ENCODE measurements around the gene RNF144A. TPM values are rescaled to one million over a fixed set of nuclear protein-coding genes. Genes with fewer than 3 reads are reported as not detected.

The RNF144A gene
- total and polyA plus RNA-seq, 12 donors, result 13.0 to 103 (median 42.3) TPM

DNA sequence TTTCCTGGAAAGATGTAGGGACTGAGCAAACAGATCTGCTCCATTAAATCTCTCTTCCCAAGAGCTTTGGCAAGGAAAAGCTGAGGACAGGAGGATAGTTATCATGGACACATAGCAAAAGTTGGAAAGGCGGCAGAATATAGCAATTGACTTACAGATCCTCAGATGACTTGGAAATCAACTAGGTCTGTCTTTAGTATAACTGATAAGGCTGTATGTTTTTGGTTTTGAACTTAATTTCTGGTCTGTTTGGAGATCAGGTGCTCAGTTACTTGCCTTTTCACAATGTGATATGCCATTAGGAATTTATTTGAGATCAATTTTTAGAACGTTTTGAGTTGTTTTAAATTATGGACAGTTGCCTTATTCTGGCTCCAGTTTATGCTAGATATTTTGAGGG is 31.7 kb upstream of the RNF144A start:
- 85 to 88% (median 86%) methylated on average over 2 of the region's 2 CpGs for WGBS, 4 donors
- Histone ChIP-seq H3K27ac (no peak overlapping the region), H3K4me3 (no peak overlapping the region), H3K9me3 (replicated peaks in 1 of 3) (no peaks in the 10 kb centered on the region), H3K36me3 (replicated peaks in 1 of 2) (no peaks in the 10 kb centered on the region), H3K27me3 (no peaks in the 10 kb centered on the region), H3K4me1 (replicated peaks in 1 of 2) (no peaks in the 10 kb centered on the region)
- TF ChIP-seq, protein P1, sequence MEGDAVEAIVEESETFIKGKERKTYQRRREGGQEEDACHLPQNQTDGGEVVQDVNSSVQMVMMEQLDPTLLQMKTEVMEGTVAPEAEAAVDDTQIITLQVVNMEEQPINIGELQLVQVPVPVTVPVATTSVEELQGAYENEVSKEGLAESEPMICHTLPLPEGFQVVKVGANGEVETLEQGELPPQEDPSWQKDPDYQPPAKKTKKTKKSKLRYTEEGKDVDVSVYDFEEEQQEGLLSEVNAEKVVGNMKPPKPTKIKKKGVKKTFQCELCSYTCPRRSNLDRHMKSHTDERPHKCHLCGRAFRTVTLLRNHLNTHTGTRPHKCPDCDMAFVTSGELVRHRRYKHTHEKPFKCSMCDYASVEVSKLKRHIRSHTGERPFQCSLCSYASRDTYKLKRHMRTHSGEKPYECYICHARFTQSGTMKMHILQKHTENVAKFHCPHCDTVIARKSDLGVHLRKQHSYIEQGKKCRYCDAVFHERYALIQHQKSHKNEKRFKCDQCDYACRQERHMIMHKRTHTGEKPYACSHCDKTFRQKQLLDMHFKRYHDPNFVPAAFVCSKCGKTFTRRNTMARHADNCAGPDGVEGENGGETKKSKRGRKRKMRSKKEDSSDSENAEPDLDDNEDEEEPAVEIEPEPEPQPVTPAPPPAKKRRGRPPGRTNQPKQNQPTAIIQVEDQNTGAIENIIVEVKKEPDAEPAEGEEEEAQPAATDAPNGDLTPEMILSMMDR (IDR thresholded peaks at IDR 0.05), result no peak
- no peak for TF ChIP-seq POLR2A (IDR thresholded peaks at IDR 0.05)
- intact Hi-C loops (cut with DNase I), result no loop called here
- DNase-seq, result no peak

DNA sequence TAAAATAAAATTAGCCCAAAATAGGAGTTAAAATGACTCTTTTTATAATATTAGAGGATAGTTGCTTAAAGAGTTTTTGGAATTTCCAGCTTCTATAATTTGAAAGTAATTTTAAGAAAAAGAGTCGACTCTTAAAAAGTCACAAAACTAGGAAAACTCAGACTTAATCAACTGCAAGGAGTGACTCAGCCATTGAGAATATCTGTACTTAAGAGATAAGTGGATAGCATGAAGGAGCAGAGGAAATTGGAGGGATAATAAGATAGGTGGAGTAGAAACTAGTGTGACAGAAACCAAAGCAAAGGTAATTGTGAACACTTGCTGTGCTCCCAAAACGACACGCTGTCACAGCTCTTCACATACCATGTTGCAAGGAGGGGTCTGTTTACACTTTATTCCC is 31.2 kb upstream of the RNF144A start:
- no peak overlapping the region for H3K4me3 ChIP-seq
- H3K9me3 ChIP-seq (replicated peaks in 1 of 3), result no peaks in the 10 kb centered on the region
- H3K27me3 ChIP-seq, result no peaks in the 10 kb centered on the region
- no peaks in the 10 kb centered on the region for H3K4me1 ChIP-seq (replicated peaks in 1 of 2)
- intact Hi-C loops (cut with DNase I), result no loop called here
- no peak overlapping the region for H3K27ac ChIP-seq
- 93 to 96% (median 93%) methylated on average over 3 of the region's 3 CpGs for WGBS, 4 donors
- TF ChIP-seq, protein P1 (IDR thresholded peaks at IDR 0.05), result no peak
- DNase-seq, result no peak
- H3K36me3 ChIP-seq (replicated peaks in 1 of 2), result no peaks in the 10 kb centered on the region

DNA sequence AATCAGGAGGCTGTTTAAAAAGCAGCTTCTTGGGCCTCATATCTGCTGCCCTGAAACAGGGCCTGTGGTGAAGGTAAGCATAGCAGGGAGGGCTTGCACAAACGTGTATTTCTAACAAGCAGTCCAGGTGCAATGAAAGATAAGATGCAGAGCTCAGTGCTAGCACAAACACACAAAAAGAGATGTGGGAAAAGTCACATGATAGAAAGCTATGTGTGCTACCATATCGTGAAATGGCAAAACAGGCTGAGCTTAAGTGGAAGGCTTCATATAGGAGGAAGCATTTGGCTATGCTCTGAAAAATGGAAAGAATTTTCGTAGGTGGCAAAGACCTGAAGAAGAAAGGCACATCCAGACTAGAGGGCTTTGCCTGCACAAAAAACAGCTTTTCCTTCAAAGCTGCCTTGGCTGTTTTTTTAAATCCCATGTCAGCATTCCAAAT is 29.4 kb upstream of the RNF144A start:
- 75 to 86% (median 82%) methylated on average over 3 of the region's 3 CpGs for WGBS, 4 donors
- no peaks in the 10 kb centered on the region for H3K36me3 ChIP-seq (replicated peaks in 1 of 2)
- TF ChIP-seq, protein P1 (IDR thresholded peaks at IDR 0.05), result no peak
- TF ChIP-seq POLR2A (IDR thresholded peaks at IDR 0.05), result no peak
- H3K27me3 ChIP-seq, result no peaks in the 10 kb centered on the region
- no peak overlapping the region for H3K4me3 ChIP-seq
- intact Hi-C loops (cut with DNase I), result no loop called here
- H3K27ac ChIP-seq, result no peak overlapping the region
- no peak for DNase-seq
- H3K9me3 ChIP-seq (replicated peaks in 1 of 3), result no peaks in the 10 kb centered on the region
- no peaks in the 10 kb centered on the region for H3K4me1 ChIP-seq (replicated peaks in 1 of 2)

DNA sequence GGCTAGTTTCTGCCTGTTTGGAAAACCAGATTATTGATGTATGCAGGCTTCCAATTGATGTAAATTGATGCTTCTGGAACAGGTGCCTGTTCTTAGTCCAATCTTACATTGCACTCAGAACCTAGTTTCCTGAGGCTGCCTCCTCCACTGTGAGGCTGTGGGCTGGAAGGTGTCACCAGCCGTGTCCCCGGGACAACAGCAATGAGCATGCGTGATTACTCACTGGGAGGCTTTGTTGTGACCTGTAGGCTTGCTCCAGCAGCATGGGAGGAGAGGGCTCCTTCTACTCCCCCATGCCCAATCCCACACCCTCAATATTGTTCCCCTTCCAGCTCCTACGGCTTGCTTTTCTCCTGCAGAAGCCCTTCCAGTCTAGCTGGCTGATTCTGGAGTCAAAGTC is 28.5 kb upstream of the RNF144A start:
- H3K27me3 ChIP-seq, result no peaks in the 10 kb centered on the region
- WGBS, 4 donors, result 93 to 100% (median 95%) methylated on average over 4 of the region's 4 CpGs
- H3K4me3 ChIP-seq, result no peak overlapping the region
- no peak for DNase-seq
- intact Hi-C loops (cut with DNase I), result no loop called here
- no peaks in the 10 kb centered on the region for H3K36me3 ChIP-seq (replicated peaks in 1 of 2)
- H3K9me3 ChIP-seq (replicated peaks in 1 of 3), result no peaks in the 10 kb centered on the region
- H3K27ac ChIP-seq, result no peak overlapping the region
- TF ChIP-seq POLR2A (IDR thresholded peaks at IDR 0.05), result no peak
- TF ChIP-seq, protein P1 (IDR thresholded peaks at IDR 0.05), result no peak
- no peaks in the 10 kb centered on the region for H3K4me1 ChIP-seq (replicated peaks in 1 of 2)
